HCT116 (cell line): ENCODE measurements around the gene CRIM1. TPM values are rescaled to one million over a fixed set of nuclear protein-coding genes. Genes with fewer than 3 reads are reported as not detected.

Experiments used
- ATAC-seq: fragments of 200-7000 bp; cut with Tn5 transposase; 2 replicates; pipeline ENCODE4 v1.9.1; 2020; ENCODE audit warnings: mild to moderate bottlenecking, moderate library complexity
- BruUV-seq: library from RNA; stranded (reverse); fragments of 400-500 nt; replicated peaks from 2 replicates; lab custom pipeline; 2021; lab: Mats Ljungman, UMichigan
- CTCF ChIA-PET: fragments of 300-600 bp; sonication (Branson Sonifier 250); formaldehyde crosslinking; loops from one replicate; lab custom pipeline; 2021; ENCODE audit warnings: antibody characterized with exemption; lab: Charles Lee
- POLR2A ChIA-PET: fragments of 300-600, 350-600 bp; sonication (Branson Sonifier 250); formaldehyde crosslinking; loops from one replicate; lab custom pipeline; 2021; ENCODE audit warnings: antibody characterized with exemption; lab: Charles Lee
- RAD21 ChIA-PET, 2 experiments: fragments of 300-600 bp; sonication (Branson Sonifier 250); formaldehyde crosslinking; loops; one replicate each; lab custom pipeline; 2023; ENCODE audit warnings: low total read pairs in 2 of 2; ENCODE audit not compliant: uncharacterized antibody in 2 of 2, unreplicated experiment in 2 of 2, low non-redundant PET in 1 of 2; lab: Charles Lee
- DNase-seq: peaks from one replicate; pipeline ENCODE4 v3.0.0-alpha.2; 2010; ENCODE audit warnings: low read depth, low spot score
- H2AFZ ChIP-seq: fragments of 200-600 bp; shearing (Covaris generic), sonication (generic); 2 replicates; pipeline ENCODE4 v1.6.1; 2017; ENCODE audit warnings: low read depth, mixed run types, mixed read lengths, antibody characterized with exemption, low read length; ENCODE audit not compliant: poor library complexity, severe bottlenecking
- H3K27ac ChIP-seq: 2 replicates; pipeline ENCODE4 v1.5.1; 2012; ENCODE audit warnings: low read depth, low read length
- H3K27me3 ChIP-seq: fragments of 200-600 bp; sonication (generic); 2 replicates; pipeline ENCODE4 v1.6.1; 2016; ENCODE audit warnings: mixed run types, low read length, mixed read lengths; ENCODE audit not compliant: insufficient read depth
- H3K36me3 ChIP-seq, 2 experiments: fragments of 200-500 bp in 1 of 2; fragments of 200-600 bp in 1 of 2; sonication (Bioruptor generic) in 1 of 2; sonication (generic) in 1 of 2; 2 replicates each; pipeline versions ENCODE4 v1.5.1 to v1.6.1; 2014 to 2016; ENCODE audit warnings: low read length in 2 of 2, inconsistent platforms in 1 of 2, mixed read lengths in 1 of 2, mixed run types in 1 of 2; ENCODE audit not compliant: insufficient read depth in 2 of 2, control insufficient read depth in 1 of 2
- H3K4me1 ChIP-seq, 2 experiments: fragments of 200-600 bp in 1 of 2; sonication (generic) in 1 of 2; 2 replicates each; pipeline versions ENCODE4 v1.5.1 to v1.6.1; 2012 to 2017; ENCODE audit warnings: low read length in 2 of 2, inconsistent platforms in 1 of 2, mild to moderate bottlenecking in 1 of 2, mixed read lengths in 1 of 2, mixed run types in 1 of 2, moderate library complexity in 1 of 2; ENCODE audit not compliant: insufficient read depth in 2 of 2, control insufficient read depth in 1 of 2
- H3K4me2 ChIP-seq: fragments of 200-600 bp; sonication (generic); 2 replicates; pipeline ENCODE4 v1.6.1; 2017; ENCODE audit warnings: mixed run types, low read length, mixed read lengths
- H3K4me3 ChIP-seq, 2 experiments: fragments of 200-600 bp in 1 of 2; sonication (generic) in 1 of 2; replicated peaks in 1 of 2; 2 replicates each; pipeline ENCODE4 v1.5.1; 2011 to 2016; ENCODE audit warnings: low read length in 2 of 2, control low read depth in 1 of 2, low read depth in 1 of 2, mild to moderate bottlenecking in 1 of 2, mixed read lengths in 1 of 2, mixed run types in 1 of 2
- H3K79me2 ChIP-seq: fragments of 200-600 bp; sonication (generic); 2 replicates; pipeline ENCODE4 v1.6.1; 2017; ENCODE audit warnings: mild to moderate bottlenecking, mixed run types, low read length, moderate library complexity, mixed read lengths; ENCODE audit not compliant: insufficient read depth
- H3K9ac ChIP-seq: fragments of 200-600 bp; sonication (generic); 2 replicates; pipeline ENCODE4 v1.6.1; 2016; ENCODE audit warnings: low read length, mixed read lengths
- H3K9me2 ChIP-seq: fragments of 200-600 bp; sonication (generic), shearing (Covaris generic); 2 replicates; pipeline ENCODE4 v1.6.1; 2017; ENCODE audit warnings: mixed run types, mild to moderate bottlenecking, moderate library complexity; ENCODE audit not compliant: insufficient read depth
- H3K9me3 ChIP-seq, 2 experiments: fragments of 200-500 bp in 1 of 2; fragments of 200-600 bp in 1 of 2; sonication (Bioruptor generic) in 1 of 2; sonication (generic) in 1 of 2; 2 replicates each; pipeline ENCODE4 v1.6.1; 2014 to 2017; ENCODE audit warnings: low read length in 2 of 2, mixed read lengths in 2 of 2, inconsistent platforms in 1 of 2, low read depth in 1 of 2, mild to moderate bottlenecking in 1 of 2, mixed run types in 1 of 2, moderate library complexity in 1 of 2; ENCODE audit not compliant: control insufficient read depth in 1 of 2, insufficient read depth in 1 of 2
- H4K20me1 ChIP-seq: fragments of 200-600 bp; sonication (generic), shearing (Covaris generic); 2 replicates; pipeline ENCODE4 v1.6.1; 2017; ENCODE audit warnings: mixed run types, mild to moderate bottlenecking, moderate library complexity; ENCODE audit not compliant: insufficient read depth
- CEBPB ChIP-seq: IDR thresholded peaks from 2 replicates; pipeline ENCODE4 v1.6.1; 2012; ENCODE audit warnings: low read depth
- FOSL1 ChIP-seq: IDR thresholded peaks from 2 replicates; pipeline ENCODE4 v1.6.1; 2012; ENCODE audit warnings: low read depth
- JUND ChIP-seq: IDR thresholded peaks from 2 replicates; pipeline ENCODE4 v1.6.1; 2012
- POLR2A ChIP-seq: IDR thresholded peaks from 2 replicates; pipeline ENCODE4 v1.7.0; 2011; ENCODE audit warnings: borderline replicate concordance; ENCODE audit not compliant: insufficient read depth, insufficient read length; ENCODE audit errors: extremely low read depth
- RAD21 ChIP-seq: IDR thresholded peaks from 2 replicates; pipeline ENCODE4 v1.6.1; 2012; ENCODE audit warnings: low read depth, mild to moderate bottlenecking
- YY1 ChIP-seq: IDR thresholded peaks from 2 replicates; pipeline ENCODE4 v1.6.1; 2011; ENCODE audit warnings: low read length, low read depth, moderate library complexity, mild to moderate bottlenecking; ENCODE audit not compliant: insufficient replicate concordance; ENCODE audit errors: extremely low read depth
- ZNF274 ChIP-seq: fragments of 200-500 bp; sonication (Bioruptor generic); IDR thresholded peaks from 2 replicates; pipeline ENCODE4 v1.6.1; 2014; ENCODE audit warnings: mild to moderate bottlenecking, low read depth, low read length, inconsistent platforms
- intact Hi-C: fragments of 100-400 bp; cut with micrococcal nuclease; formaldehyde crosslinking; loops from 2 replicates; pipeline ENCODE4 v1.10.0; 2022
- total RNA-seq: library from RNA; stranded (reverse); gene quantifications from one replicate; pipeline ENCODE4 v1.2.1, GENCODE V29; 2021; ENCODE audit not compliant: unreplicated experiment
- TF ChIP-seq, protein P1 (sequence below): IDR thresholded peaks from 2 replicates; pipeline ENCODE4 v1.6.1; 2012; ENCODE audit warnings: low read depth
- TF ChIP-seq, protein P2 (sequence below), 3 experiments: fragments of 200-600 bp in 1 of 3; sonication (generic) in 1 of 3; IDR thresholded peaks in 2 of 3; conservative IDR thresholded peaks in 1 of 3; 2 replicates each; pipeline ENCODE4 v1.5.1; 2012 to 2017; ENCODE audit warnings: low read depth in 2 of 3, low read length in 2 of 3, antibody characterized with exemption in 1 of 3, borderline replicate concordance in 1 of 3, control low read depth in 1 of 3, mild to moderate bottlenecking in 1 of 3, mixed read lengths in 1 of 3, mixed run types in 1 of 3, moderate library complexity in 1 of 3; ENCODE audit not compliant: insufficient read depth in 1 of 3

Gene CRIM1
- total RNA-seq, 1 experiment from 2014 or later = 27.2 TPM

- H3K9me2 ChIP-seq = no peaks in the 10 kb centered on the region
- 0 out of 4 replicates have a peak overlapping the region, but pooled peaks of 1 of the 2 experiments have one; percentile 6 for H3K4me3 ChIP-seq
- ATAC-seq (peak; percentile 31; the same call in 1 of the 2 replicates), DNase-seq (no peak)
- CTCF ChIA-PET = interaction anchor here (1.3 to 1.5 kb wide), 2 partner anchors 9 to 10 kb away, joined by 4 read pairs; no protein-coding TSS in a partner anchor
- H3K4me1 ChIP-seq = peaks cover 58 to 86% of the 10 kb centered on the region in 2 experiments
- H3K9me3 ChIP-seq = no peaks in the 10 kb centered on the region
- TF ChIP-seq JUND (no peak), CEBPB (no peak), POLR2A (no peak), FOSL1 (no peak), ZNF274 (no peak), RAD21 (no peak), YY1 (no peak)
- TF ChIP-seq, protein P1, sequence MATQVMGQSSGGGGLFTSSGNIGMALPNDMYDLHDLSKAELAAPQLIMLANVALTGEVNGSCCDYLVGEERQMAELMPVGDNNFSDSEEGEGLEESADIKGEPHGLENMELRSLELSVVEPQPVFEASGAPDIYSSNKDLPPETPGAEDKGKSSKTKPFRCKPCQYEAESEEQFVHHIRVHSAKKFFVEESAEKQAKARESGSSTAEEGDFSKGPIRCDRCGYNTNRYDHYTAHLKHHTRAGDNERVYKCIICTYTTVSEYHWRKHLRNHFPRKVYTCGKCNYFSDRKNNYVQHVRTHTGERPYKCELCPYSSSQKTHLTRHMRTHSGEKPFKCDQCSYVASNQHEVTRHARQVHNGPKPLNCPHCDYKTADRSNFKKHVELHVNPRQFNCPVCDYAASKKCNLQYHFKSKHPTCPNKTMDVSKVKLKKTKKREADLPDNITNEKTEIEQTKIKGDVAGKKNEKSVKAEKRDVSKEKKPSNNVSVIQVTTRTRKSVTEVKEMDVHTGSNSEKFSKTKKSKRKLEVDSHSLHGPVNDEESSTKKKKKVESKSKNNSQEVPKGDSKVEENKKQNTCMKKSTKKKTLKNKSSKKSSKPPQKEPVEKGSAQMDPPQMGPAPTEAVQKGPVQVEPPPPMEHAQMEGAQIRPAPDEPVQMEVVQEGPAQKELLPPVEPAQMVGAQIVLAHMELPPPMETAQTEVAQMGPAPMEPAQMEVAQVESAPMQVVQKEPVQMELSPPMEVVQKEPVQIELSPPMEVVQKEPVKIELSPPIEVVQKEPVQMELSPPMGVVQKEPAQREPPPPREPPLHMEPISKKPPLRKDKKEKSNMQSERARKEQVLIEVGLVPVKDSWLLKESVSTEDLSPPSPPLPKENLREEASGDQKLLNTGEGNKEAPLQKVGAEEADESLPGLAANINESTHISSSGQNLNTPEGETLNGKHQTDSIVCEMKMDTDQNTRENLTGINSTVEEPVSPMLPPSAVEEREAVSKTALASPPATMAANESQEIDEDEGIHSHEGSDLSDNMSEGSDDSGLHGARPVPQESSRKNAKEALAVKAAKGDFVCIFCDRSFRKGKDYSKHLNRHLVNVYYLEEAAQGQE = no peak
- TF ChIP-seq, protein P2, sequence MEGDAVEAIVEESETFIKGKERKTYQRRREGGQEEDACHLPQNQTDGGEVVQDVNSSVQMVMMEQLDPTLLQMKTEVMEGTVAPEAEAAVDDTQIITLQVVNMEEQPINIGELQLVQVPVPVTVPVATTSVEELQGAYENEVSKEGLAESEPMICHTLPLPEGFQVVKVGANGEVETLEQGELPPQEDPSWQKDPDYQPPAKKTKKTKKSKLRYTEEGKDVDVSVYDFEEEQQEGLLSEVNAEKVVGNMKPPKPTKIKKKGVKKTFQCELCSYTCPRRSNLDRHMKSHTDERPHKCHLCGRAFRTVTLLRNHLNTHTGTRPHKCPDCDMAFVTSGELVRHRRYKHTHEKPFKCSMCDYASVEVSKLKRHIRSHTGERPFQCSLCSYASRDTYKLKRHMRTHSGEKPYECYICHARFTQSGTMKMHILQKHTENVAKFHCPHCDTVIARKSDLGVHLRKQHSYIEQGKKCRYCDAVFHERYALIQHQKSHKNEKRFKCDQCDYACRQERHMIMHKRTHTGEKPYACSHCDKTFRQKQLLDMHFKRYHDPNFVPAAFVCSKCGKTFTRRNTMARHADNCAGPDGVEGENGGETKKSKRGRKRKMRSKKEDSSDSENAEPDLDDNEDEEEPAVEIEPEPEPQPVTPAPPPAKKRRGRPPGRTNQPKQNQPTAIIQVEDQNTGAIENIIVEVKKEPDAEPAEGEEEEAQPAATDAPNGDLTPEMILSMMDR (IDR thresholded peaks at IDR 0.05 in 2 of 3, conservative IDR thresholded peaks at IDR 0.05 in 1 of 3; ENCODE audit: borderline replicate concordance in 1 of 3, insufficient read depth in 1 of 3, low read depth in 2 of 3, low read length in 2 of 3) = no peak
- intact Hi-C loops = no loop called here
- H3K9ac ChIP-seq = 0 out of 2 replicates have a peak overlapping the region, but pooled peaks have one; percentile 15
- RAD21 ChIA-PET = interaction anchor here in 1 of 2 experiments (0.9 kb wide), 1 partner anchor 92 kb away, joined by 3 read pairs; no protein-coding TSS in a partner anchor
- H3K4me2 ChIP-seq = peak overlapping the region; percentile 52
- peaks cover 99% of the 10 kb centered on the region for H3K79me2 ChIP-seq
- H3K27me3 ChIP-seq = no peaks in the 10 kb centered on the region
- H3K27ac ChIP-seq = peak overlapping the region; percentile 15; the same call in 1 of the 2 replicates
- POLR2A ChIA-PET = interaction anchor here (1.1 kb wide), 1 partner anchor 10 kb away, joined by 4 read pairs; no protein-coding TSS in a partner anchor
- H2AFZ ChIP-seq = no peak overlapping the region
- no TSS peak for BruUV-seq
- H3K36me3 ChIP-seq = no peaks in the 10 kb centered on the region
- no peaks in the 10 kb centered on the region for H4K20me1 ChIP-seq
Observed at GRCh38 chr2:36367895-36368353, 12.3 kb downstream of the CRIM1 start.
